SHP77 (cell line): ENCODE data around the gene SLC23A3.

Experiments used
- DNase-seq, 2 experiments: peaks; one replicate each; lab custom pipeline; 2025; lab: John Stamatoyannopoulos, UW

SLC23A3 gene

GRCh38 chr2:219140722-219141121, 29.1 kb downstream of the SLC23A3 start:
- no peak for DNase-seq

- DNase-seq: no peak
Observed at GRCh38 chr2:219133976-219134375, 35.9 kb downstream of the SLC23A3 start.

- no peak for DNase-seq
Observed at GRCh38 chr2:219131744-219132143, 38.1 kb downstream of the SLC23A3 start.

GRCh38 chr2:219131327-219131726, 38.5 kb downstream of the SLC23A3 start:
- DNase-seq: no peak

GRCh38 chr2:219129589-219129988, 40.2 kb downstream of the SLC23A3 start:
- DNase-seq: no peak

GRCh38 chr2:219128396-219128795, 41.4 kb downstream of the SLC23A3 start:
- DNase-seq: no peak

GRCh38 chr2:219127037-219127635, 42.7 kb downstream of the SLC23A3 start:
- DNase-seq: no peak

- DNase-seq: no peak
Observed at GRCh38 chr2:219126555-219126954, 43.3 kb downstream of the SLC23A3 start.

- DNase-seq: no peak
Observed at GRCh38 chr2:219125886-219126270, 44.0 kb downstream of the SLC23A3 start.

- no peak for DNase-seq
Observed at GRCh38 chr2:219125225-219125885, 44.5 kb downstream of the SLC23A3 start.

- no peak for DNase-seq
Observed at GRCh38 chr2:219124381-219125110, 45.3 kb downstream of the SLC23A3 start.

- no peak for DNase-seq
Observed at GRCh38 chr2:219123356-219124135, 46.3 kb downstream of the SLC23A3 start.

GRCh38 chr2:219122202-219122980, 47.4 kb downstream of the SLC23A3 start:
- no peak for DNase-seq

GRCh38 chr2:219120082-219120481, 49.7 kb downstream of the SLC23A3 start:
- DNase-seq: no peak

GRCh38 chr2:219119422-219120043, 50.3 kb downstream of the SLC23A3 start:
- peak; percentile 53 to 60 for DNase-seq

GRCh38 chr2:219118504-219118903, 51.3 kb downstream of the SLC23A3 start:
- DNase-seq: no peak

GRCh38 chr2:219116776-219117646, 52.8 kb downstream of the SLC23A3 start:
- no peak for DNase-seq

- no peak for DNase-seq
Observed at GRCh38 chr2:219112651-219113338, 57.0 kb downstream of the SLC23A3 start.

- DNase-seq: no peak
Observed at GRCh38 chr2:219112062-219112406, 57.8 kb downstream of the SLC23A3 start.
